AG04449 (cell line): ENCODE measurements around the gene PPP2R5B.

Experiments
- CTCF ChIA-PET: fragments of 350-600 bp; formaldehyde crosslinking; extraction: SDS; loops from one replicate; lab custom pipeline; 2021; ENCODE audit warnings: antibody characterized with exemption; lab: Yijun Ruan, JAX
- POLR2A ChIA-PET: fragments of 400-600, 350-600 bp; formaldehyde crosslinking; extraction: SDS; loops from one replicate; lab custom pipeline; 2020; ENCODE audit warnings: antibody characterized with exemption, inconsistent platforms; lab: Yijun Ruan, JAX
- DNase-seq: peaks from one replicate; pipeline ENCODE4 v3.0.0-alpha.2; 2010; ENCODE audit warnings: low read depth, low spot score
- H3K4me3 ChIP-seq: 2 replicates; pipeline ENCODE4 v1.5.1; 2011; ENCODE audit warnings: low read depth, mild to moderate bottlenecking, control low read depth, low read length
- TF ChIP-seq, protein P1 (sequence below): IDR thresholded peaks from one replicate; pipeline ENCODE4 v1.5.1; 2011; ENCODE audit warnings: mild to moderate bottlenecking, moderate library complexity, low read length, control low read depth, inconsistent platforms; ENCODE audit not compliant: insufficient read depth; ENCODE audit errors: missing control alignments

PPP2R5B gene

DNA sequence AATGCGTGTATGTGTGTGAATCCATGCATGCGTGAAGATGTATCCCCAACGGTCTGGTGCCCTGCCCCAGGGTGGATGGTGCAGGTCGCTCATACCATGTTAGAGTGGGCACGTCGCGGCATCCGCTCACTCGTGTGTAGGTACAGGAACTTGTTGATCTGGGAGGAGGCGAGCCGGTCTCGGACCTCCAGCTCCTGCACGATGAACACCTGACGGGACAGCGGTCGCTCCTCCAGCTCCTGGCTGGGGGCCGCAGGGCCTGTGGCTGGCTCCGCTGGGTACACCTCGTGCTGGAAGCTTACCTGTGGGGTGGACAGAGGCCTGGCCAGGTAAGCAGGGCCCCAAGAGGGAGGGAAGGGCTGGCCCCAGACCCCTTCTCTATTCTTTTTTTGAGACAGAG lies 25.9 kb upstream of the PPP2R5B start:
- no peak for DNase-seq
- ChIA-PET POLR2A (no interaction called here), CTCF (interaction anchor here (1.2 to 28.0 kb wide), 4 partner anchors 11 to 116 kb away, joined by 3 to 1375 read pairs (median 4); partner anchors contain the start of genes ARL2 and CDC42BPG)
- no peak overlapping the region for H3K4me3 ChIP-seq
- TF ChIP-seq, protein P1, sequence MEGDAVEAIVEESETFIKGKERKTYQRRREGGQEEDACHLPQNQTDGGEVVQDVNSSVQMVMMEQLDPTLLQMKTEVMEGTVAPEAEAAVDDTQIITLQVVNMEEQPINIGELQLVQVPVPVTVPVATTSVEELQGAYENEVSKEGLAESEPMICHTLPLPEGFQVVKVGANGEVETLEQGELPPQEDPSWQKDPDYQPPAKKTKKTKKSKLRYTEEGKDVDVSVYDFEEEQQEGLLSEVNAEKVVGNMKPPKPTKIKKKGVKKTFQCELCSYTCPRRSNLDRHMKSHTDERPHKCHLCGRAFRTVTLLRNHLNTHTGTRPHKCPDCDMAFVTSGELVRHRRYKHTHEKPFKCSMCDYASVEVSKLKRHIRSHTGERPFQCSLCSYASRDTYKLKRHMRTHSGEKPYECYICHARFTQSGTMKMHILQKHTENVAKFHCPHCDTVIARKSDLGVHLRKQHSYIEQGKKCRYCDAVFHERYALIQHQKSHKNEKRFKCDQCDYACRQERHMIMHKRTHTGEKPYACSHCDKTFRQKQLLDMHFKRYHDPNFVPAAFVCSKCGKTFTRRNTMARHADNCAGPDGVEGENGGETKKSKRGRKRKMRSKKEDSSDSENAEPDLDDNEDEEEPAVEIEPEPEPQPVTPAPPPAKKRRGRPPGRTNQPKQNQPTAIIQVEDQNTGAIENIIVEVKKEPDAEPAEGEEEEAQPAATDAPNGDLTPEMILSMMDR = no peak

DNA sequence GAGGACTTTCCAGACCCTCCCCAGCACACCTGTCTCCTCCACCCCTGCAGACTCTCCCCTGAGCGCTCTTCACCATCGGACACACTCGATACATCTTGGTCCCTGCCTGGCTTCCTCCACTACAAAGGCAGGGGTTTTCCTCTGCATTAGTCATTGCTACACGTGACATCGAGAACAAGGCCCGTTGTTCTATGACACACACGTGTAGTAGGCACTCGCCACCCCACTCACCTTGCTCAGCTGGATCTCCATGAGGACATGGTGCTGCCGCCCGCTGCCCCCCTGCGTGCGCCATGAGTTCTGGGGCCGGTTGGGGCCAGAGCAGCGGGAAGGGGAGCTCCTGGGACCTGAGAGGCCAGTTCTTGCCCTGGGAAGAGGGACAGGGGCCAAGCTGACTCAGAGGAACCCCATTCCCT lies 24.2 kb upstream of the PPP2R5B start:
- POLR2A ChIA-PET = no interaction called here
- CTCF ChIA-PET = interaction anchor here (0.9 to 3.2 kb wide), 3 partner anchors 12 to 53 kb away, joined by 5 to 14 read pairs (median 5); no protein-coding TSS in a partner anchor
- no peak for DNase-seq
- H3K4me3 ChIP-seq = no peak overlapping the region
- TF ChIP-seq, protein P1 = no peak

DNA sequence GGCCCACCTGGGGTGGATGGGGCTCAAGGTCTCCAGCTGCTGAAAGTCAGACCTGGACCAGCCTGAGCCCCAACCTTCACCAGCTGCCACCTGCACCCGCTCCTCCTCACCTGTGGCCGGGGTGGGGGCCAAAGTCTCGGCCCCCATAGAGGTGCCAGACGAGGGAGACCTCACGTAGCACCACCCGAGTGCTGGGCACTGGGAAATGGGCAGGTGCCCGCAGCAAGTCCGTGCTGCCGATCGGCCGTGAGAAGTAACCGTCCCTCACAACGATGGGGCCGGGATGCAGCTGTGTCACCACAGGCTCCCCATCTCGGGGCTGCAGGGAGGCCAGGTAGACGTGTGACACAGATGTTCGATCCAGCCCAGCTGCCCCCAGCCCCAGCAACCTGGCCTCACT lies 23.7 kb upstream of the PPP2R5B start:
- ChIA-PET CTCF (interaction anchor here (1.5 to 3.2 kb wide), 2 partner anchors 13 to 14 kb away, joined by 5 to 14 read pairs; no protein-coding TSS in a partner anchor), POLR2A (no interaction called here)
- TF ChIP-seq, protein P1 = no peak
- no peak for DNase-seq
- no peak overlapping the region for H3K4me3 ChIP-seq

DNA sequence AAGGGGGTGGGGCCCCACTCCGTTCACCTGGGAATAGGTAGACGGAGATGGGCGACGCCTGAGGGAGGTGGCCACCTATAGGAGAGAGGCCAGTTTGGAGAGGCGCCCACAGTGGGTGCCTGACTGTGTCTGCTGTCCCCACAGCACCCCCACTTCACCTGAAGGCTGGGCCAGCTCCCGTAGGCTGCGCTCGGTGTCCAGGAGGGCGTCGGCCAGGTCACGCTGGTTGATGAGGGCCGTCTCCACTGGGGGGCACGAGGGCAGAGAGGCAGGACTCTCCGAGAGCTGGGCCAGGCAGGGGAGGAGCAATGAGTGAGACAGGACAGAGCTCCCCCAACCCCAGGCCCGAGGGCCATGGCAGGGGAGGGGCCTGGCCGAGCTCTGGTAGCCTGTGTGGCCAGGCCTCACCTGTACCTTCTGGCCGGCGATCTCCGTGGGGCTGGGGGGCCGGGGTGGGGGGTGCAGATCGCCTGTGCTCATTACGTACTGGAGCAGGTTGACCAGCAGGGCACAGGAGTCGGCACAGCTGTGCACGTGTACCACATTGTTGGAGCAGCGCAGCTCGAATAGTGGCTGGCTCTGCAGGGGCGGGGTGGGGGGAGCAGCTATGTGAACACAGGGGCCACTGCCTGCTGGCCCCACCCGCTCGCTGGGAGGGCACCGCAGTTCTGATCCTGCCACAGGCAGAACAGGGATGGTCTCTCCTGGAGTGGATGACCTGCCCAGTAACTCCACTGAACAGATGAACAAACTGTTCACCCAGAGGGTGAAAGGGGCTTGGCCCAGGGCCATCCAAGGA lies 22.2 kb upstream of the PPP2R5B start:
- TF ChIP-seq, protein P1 = no peak
- no peak for DNase-seq
- ChIA-PET POLR2A (no interaction called here), CTCF (interaction anchor here (1.2 to 3.2 kb wide), 3 partner anchors 8 to 19 kb away, joined by 3 to 14 read pairs (median 6); no protein-coding TSS in a partner anchor)
- no peak overlapping the region for H3K4me3 ChIP-seq

DNA sequence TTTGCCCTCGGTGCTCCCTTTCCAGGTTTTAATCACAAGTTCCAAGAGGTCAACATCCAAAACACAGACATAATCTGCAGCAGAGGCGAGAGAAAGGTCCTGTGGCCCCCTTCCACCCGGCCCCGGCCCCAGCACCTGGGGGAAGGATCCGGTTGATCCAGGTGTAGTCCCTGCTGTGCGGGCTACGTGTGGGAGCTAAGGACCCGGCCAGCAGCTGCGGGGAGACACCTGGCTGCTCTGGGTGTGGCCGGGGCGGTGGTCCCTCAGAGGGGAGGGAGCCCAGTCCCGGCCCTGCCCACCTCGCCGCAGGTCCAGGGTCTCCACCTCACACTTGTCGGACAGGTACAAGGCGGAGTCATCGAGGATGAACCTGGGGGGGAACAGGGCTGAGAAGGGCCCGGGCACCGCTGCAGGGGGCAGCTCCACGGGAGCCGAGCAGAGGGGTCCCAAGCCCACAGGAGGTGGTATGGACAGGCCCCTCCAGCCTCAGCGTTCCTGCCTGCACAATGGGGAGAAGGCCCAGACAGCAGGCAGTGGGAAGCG lies 21.1 kb upstream of the PPP2R5B start:
- ChIA-PET POLR2A (no interaction called here), CTCF (interaction anchor here (0.8 to 4.9 kb wide), 4 partner anchors 9 to 58 kb away, joined by 4 to 35 read pairs (median 8); no protein-coding TSS in a partner anchor)
- TF ChIP-seq, protein P1 = no peak

More for the DNA sequence above, 21.1 kb upstream of the PPP2R5B start:
- no peak overlapping the region for H3K4me3 ChIP-seq
- no peak for DNase-seq
